ENCODE data around the gene CD82.

CD82 gene

GRCh38 chr11:44521148-44521547 is 44.3 kb upstream of the CD82 start:
- no peak for DNase-seq (ENCODE audit: low read depth, low spot score)
- no peak overlapping the region for H3K4me3 ChIP-seq (ENCODE audit: low read depth, low read length)
- TF ChIP-seq, protein P1, sequence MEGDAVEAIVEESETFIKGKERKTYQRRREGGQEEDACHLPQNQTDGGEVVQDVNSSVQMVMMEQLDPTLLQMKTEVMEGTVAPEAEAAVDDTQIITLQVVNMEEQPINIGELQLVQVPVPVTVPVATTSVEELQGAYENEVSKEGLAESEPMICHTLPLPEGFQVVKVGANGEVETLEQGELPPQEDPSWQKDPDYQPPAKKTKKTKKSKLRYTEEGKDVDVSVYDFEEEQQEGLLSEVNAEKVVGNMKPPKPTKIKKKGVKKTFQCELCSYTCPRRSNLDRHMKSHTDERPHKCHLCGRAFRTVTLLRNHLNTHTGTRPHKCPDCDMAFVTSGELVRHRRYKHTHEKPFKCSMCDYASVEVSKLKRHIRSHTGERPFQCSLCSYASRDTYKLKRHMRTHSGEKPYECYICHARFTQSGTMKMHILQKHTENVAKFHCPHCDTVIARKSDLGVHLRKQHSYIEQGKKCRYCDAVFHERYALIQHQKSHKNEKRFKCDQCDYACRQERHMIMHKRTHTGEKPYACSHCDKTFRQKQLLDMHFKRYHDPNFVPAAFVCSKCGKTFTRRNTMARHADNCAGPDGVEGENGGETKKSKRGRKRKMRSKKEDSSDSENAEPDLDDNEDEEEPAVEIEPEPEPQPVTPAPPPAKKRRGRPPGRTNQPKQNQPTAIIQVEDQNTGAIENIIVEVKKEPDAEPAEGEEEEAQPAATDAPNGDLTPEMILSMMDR (IDR thresholded peaks at IDR 0.05; ENCODE audit: insufficient read depth, low read length, missing control alignments), result no peak
- POLR2A ChIA-PET, result no interaction called here
- CTCF ChIA-PET, result no interaction called here

DNA sequence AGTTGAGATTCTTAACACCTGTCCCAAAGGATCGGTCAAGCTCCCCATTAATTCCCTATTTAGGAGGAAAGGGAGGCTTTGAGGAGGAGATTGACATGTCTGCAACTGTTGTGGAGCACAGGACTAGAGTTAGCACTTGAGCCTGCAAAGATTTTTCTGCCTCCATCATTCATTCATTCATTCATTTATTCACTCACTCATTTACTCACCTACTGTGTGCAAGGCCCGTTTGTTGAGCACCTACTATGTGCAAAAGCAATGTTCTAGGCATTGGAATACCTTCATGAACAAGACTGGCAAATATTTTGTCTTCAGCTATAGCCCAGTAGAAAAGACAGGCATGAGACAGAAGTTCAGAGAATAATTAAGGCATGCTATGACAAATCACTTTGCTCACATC is 43.2 kb upstream of the CD82 start:
- DNase-seq (ENCODE audit: low read depth, low spot score), result no peak
- TF ChIP-seq, protein P1 (IDR thresholded peaks at IDR 0.05; ENCODE audit: insufficient read depth, low read length, missing control alignments), result no peak
- POLR2A ChIA-PET, result no interaction called here
- CTCF ChIA-PET, result interaction anchor here (2.0 to 7.0 kb wide), 4 partner anchors 10 to 429 kb away, joined by 8 to 80 read pairs (median 10); no protein-coding TSS in a partner anchor
- H3K4me3 ChIP-seq (ENCODE audit: low read depth, low read length), result no peak overlapping the region

DNA sequence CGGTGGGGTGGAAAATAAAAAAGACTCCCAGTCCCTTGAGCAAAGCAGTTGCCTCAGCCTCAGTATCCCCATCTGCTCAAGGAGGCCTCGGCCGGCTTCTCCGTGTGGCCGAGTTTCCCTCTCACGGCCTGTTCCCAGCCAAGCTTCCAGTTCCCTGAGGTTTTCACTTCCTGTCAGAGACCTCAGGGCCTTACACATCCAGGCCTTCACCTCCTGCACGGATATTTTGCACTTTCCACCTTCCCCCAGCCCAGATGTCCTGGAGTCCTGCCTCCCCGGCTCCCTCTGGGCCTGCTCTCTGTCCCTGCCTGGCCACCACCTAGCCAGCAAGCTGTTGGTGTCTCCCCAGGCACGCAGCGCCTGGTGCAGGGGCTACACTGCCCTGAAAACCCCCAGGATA is 41.1 kb upstream of the CD82 start:
- no peak overlapping the region for H3K4me3 ChIP-seq (ENCODE audit: low read depth, low read length)
- CTCF ChIA-PET, result interaction anchor here (0.6 to 7.0 kb wide), 11 partner anchors 8 to 431 kb away, joined by 3 to 80 read pairs (median 5); no protein-coding TSS in a partner anchor
- TF ChIP-seq, protein P1 (IDR thresholded peaks at IDR 0.05; ENCODE audit: insufficient read depth, low read length, missing control alignments), result no peak
- no peak for DNase-seq (ENCODE audit: low read depth, low spot score)
- POLR2A ChIA-PET, result no interaction called here

DNA sequence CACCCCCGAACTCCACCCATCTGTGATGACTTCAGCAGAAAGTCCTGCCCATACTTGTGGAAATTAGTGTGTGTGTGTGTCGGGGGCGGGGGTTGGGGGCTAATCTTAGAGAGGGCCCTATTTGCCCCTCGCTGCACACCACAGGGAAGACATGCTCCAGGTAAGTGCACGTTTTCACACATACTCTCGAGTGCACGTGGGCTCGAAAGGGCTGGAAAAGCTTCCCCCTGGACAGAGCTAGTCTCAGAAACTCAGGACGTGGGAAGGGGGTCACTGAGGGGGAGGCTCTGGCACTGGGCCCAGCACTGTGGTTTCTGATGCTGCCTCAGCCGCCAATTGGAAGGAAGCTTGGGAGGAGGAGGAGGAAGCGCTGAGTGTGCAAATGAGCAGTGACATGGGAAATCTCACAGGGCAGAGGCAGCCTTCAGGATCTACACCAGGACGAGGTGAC is 40.7 kb upstream of the CD82 start:
- no peak overlapping the region for H3K4me3 ChIP-seq (ENCODE audit: low read depth, low read length)
- CTCF ChIA-PET, result interaction anchor here (1.2 to 7.0 kb wide), 5 partner anchors 12 to 239 kb away, joined by 3 to 80 read pairs (median 5); no protein-coding TSS in a partner anchor
- DNase-seq (ENCODE audit: low read depth, low spot score), result no peak
- TF ChIP-seq, protein P1 (IDR thresholded peaks at IDR 0.05; ENCODE audit: insufficient read depth, low read length, missing control alignments), result no peak
- POLR2A ChIA-PET, result no interaction called here

DNA sequence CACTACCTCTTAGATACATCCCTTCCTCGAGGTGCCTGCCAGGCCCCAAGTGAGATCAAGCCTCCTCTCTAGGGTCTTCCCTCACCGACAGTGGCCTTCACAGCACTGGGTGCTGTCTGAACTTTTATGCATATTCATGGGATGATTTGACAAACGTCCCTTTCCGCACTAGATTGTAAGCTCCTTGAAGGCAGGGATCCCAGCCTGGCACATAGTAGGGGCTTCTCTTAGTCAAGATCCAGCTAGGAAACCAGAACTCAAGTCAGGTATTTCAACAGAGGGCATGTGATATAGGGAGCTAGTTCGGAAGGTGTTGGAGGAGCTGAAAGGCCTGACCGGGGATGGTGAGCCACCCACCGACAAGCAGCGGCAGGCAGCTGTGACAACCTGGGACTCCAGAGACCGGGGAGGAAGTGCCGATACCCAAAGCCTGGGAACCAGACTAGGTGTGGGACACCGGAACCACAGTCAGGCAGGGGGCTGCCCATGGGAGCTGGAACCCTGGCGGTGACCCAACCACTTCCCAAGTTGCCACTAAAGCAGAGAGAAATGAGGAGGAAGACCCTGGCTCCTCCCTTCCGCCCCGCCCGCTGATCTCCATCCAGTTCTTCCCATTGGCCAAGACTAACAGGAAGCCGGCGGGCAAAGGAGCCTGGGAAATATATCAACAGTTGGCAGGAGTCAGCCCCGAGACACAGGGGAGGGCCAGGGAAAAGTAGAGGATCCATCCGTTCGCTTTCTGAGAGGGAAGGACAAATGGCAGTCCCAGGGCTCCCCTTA is 39.8 kb upstream of the CD82 start:
- TF ChIP-seq, protein P1 (IDR thresholded peaks at IDR 0.05; ENCODE audit: insufficient read depth, low read length, missing control alignments), result no peak
- no peak for DNase-seq (ENCODE audit: low read depth, low spot score)
- no peak overlapping the region for H3K4me3 ChIP-seq (ENCODE audit: low read depth, low read length)
- CTCF ChIA-PET, result interaction anchor here (1.2 to 7.0 kb wide), 2 partner anchors 12 to 36 kb away, joined by 3 to 80 read pairs; no protein-coding TSS in a partner anchor
- POLR2A ChIA-PET, result no interaction called here

GRCh38 chr11:44526438-44526837 is 39.0 kb upstream of the CD82 start:
- POLR2A ChIA-PET, result no interaction called here
- no peak for DNase-seq (ENCODE audit: low read depth, low spot score)
- CTCF ChIA-PET, result interaction anchor here (7.0 kb wide), 1 partner anchor 11 kb away, joined by 80 read pairs; no protein-coding TSS in a partner anchor
- H3K4me3 ChIP-seq (ENCODE audit: low read depth, low read length), result no peak overlapping the region
- TF ChIP-seq, protein P1 (IDR thresholded peaks at IDR 0.05; ENCODE audit: insufficient read depth, low read length, missing control alignments), result no peak
